GM21360 (cell line): ENCODE measurements around the gene SYNPO2.
"Not testable (repeated sequence)": the region's sequence is repeated elsewhere in the genome, so short reads cannot be mapped to it uniquely, and the experiment has no call there.

Experiments
- ATAC-seq: cut with Tn5 transposase; IDR thresholded peaks from one replicate; pipeline ENCODE4 v1.9.1; 2021; ENCODE audit warnings: mild to moderate bottlenecking, moderate library complexity; ENCODE audit not compliant: unreplicated experiment

Gene SYNPO2

DNA sequence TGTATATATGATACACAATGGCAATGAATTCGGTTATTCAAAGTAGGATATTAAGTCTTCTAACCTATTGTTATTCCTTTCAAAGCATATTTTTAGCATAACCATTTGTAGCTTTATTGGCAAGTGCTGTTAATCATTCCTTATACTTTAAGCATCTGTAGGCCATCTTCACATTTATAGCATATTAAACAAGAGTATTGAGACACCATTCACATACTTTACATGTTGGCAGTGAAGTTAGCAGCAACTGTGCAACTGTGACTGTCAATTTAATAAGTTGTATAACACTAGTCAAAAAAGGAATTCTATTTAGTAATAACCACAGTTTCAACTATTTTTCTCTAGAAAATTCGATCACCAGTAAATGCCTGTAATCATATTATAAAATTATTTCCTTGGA is 139.6 kb downstream of the SYNPO2 start:
- ATAC-seq = no peak

DNA sequence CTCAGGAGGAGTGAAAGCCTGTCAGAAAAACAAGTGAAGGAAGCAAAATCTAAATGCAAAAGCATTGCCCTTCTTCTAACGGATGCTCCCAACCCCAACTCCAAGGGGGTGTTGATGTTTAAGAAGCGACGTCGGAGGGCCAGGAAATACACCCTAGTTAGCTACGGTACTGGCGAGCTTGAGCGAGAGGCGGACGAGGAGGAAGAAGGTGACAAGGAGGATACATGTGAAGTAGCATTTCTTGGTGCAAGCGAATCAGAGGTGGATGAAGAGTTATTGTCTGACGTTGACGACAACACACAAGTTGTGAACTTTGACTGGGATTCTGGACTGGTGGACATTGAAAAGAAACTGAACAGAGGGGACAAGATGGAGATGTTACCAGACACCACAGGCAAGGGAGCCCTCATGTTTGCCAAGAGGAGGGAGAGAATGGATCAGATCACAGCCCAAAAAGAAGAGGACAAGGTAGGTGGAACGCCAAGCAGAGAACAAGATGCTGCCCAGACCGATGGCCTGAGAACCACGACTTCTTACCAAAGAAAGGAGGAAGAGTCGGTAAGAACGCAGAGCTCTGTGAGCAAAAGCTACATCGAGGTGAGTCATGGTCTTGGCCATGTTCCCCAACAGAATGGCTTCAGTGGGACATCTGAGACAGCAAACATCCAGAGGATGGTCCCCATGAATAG is 141.3 kb downstream of the SYNPO2 start:
- ATAC-seq = no peak

DNA sequence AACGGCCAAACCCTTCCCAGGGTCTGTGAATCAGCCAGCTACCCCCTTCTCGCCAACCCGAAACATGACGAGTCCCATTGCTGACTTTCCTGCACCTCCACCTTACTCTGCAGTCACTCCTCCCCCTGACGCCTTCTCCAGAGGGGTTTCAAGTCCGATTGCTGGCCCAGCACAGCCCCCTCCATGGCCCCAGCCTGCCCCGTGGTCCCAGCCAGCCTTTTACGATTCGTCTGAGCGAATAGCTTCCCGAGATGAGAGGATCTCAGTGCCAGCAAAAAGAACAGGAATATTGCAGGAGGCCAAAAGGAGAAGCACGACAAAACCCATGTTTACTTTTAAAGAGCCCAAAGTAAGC is 141.9 kb downstream of the SYNPO2 start:
- ATAC-seq = no peak

DNA sequence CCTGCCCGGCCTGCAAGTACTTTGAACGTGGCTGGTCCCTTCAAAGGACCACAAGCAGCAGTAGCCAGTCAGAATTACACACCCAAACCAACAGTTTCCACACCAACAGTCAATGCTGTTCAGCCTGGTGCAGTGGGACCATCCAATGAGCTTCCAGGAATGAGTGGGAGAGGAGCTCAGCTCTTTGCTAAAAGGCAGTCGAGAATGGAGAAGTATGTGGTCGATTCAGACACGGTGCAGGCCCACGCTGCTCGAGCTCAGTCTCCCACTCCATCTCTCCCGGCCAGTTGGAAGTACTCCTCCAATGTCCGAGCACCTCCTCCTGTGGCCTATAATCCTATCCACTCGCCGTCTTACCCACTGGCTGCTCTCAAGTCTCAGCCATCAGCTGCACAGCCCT is 142.6 kb downstream of the SYNPO2 start:
- ATAC-seq = no peak

DNA sequence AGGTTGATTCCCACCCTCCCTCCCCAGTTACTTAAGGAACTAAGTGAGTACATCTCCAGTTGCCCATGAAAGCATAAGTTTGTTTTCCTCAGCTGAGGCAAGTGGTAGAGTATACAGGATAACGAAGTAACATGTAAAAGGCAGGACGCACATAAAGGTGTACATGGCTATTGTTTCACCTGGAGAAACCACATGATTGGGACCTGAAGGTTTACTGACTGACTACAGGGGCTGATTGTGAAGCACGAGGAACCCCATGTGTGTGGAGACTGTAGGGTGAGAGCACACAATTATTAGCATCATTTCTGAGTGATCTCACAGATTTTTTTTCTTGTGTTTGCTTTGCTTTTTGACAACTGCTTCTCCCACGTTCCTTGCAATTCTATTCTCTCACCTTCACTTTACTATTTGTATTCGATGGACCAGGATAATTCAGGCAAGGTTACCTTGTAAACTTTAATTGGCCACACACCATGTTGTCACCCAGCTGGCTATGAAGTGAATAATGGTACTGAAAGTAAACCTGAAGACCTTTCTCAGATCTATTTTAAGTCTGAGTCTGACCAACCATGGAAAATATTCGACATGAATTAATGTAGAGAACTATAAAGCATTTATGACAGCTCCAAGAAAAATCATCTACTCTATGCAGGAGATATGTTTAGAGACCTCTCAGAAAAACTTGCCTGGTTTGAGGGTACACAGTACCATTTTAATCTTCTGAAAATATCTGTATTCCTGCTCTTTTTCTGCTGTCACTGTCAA is 144.4 kb downstream of the SYNPO2 start:
- peak; percentile 49 for ATAC-seq

DNA sequence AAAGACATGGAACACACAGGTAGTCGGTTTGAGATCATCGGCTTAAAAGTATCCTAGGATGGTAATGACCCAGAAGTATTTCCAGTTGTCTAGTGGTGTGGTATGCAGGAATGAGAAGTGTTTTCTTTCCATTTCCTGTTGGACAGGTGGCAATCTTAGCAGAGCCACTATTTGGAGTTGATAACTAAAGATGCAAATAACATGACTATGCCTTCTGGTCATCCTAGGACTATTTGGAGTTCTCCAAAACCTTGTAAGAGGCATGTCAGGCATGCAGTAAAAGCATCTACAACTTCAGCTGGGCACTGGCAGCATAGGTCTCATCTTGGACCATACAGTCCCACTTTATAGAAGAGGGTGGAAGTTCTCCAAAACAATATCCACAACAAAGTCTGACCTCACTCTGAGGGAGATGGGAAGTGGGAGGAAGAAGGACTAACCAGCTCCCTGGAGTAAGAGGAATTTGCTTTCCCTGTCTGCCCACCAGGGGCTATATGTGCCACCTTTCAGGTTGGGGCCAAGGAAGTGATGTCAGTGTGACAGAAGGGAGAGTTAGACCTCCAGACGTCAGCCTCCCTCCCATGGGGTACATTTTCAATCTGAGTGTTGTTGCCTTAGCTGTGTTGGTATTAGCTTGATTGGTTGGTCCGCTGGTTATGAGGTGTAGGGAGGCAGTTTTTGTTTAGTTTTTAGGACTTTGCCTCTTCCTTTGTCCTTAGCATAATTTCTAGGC is 145.8 kb downstream of the SYNPO2 start:
- no peak for ATAC-seq

DNA sequence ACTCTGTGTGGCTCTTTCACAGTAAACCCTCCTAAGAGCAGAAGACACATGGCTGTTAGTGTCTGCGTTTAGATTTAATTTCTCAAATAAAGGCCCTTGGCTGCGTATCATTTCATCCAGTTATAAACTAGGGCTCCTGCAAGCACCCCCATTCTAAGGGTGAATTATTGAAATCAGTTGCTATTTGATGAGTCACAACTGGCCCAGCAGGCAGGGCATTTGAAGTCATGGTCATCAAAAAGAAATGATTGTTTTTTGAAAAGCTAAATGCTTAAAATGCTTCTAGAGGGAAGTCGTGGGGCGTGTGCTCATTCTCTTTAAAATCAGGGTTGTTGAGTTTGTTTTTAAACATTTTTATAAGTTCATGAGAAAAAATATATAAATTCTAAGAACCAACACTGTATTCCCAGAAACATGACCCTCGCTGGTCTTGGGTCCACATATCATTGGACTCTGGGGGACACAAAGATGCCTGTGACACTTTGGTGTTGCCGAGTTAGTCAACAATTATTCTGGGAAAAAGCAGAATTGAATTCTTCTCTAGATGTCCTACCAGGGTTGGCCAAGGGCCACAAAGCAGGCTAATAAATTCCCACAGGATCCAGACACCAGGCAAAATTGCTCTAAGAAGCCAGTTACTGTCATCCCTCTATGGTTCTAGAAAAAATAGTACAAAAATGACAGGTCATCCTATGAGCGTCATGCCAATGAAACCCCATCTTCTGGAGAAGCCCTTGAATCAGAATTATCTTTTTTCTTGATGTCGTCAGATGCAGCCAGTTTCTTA is 147.5 kb downstream of the SYNPO2 start:
- no peak for ATAC-seq

DNA sequence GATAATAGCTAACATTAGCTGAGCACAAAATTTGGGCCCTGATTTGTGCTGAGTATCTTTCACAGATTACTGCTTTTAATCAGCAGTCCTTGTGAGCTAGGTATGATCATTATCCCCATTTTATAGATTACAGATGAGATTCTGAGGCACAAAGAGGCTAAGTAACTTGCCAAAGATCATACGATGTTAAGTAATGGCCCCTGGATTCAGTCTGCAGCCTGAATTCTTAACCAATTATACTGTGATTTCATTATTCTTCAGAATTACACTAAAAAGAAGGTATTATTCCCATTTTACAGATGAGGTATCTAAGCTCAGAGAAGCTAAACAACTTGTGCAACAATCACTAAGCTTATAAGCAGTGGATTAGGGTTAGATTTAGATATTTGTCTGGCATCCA is 149.1 kb downstream of the SYNPO2 start:
- no peak for ATAC-seq

DNA sequence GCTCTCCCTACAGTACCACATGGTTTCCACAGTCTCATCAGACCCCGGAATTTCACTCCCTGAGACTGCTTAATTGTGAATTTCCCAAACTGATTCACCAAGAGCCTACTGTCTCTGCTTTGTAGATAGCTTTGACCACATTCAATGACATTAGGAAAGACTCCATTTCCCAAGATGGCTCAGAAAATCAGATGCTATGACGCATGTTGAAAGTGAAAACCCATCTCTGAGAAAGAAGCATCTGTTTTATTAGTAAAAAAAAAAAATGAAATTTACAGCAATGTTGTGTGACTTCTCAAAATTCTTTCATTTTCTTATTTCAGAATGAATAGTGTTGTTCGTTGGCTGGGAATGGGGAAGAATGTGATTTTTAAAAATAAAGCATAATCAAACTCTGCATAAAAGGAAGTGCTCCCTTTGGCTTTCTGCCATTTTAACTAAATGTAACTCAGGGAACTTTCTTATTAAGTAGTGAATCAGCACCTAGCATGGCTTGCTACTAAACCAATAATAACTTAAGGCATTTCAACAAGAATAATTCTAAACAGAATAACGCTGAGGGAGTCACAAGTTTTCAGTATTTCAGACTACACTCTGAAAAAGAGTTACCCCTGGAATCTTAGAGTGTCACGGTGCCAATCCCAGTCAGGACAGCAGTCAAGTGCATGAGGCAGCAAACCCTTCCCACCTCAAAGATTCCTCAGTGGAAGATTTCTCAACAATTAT is 149.6 kb downstream of the SYNPO2 start:
- ATAC-seq = peak; percentile 60

DNA sequence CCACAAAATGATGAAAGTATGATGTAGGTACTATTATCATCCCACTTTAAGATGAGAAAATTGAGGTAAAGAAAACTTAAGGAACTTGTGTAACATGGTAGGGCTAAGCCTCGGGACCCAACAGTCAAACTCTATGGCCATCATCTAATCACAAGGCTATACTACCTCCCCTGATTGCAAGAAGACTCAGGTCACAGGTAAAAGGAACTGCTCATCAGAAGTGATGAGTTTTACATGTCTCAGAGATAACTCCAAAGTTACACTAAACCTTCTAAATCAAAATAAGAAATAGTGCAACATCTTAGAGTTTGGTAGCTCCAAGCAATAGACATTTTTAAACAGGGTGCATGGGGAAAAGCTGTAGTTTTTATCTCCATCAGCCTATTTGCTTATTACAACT is 150.5 kb downstream of the SYNPO2 start:
- no peak for ATAC-seq

DNA sequence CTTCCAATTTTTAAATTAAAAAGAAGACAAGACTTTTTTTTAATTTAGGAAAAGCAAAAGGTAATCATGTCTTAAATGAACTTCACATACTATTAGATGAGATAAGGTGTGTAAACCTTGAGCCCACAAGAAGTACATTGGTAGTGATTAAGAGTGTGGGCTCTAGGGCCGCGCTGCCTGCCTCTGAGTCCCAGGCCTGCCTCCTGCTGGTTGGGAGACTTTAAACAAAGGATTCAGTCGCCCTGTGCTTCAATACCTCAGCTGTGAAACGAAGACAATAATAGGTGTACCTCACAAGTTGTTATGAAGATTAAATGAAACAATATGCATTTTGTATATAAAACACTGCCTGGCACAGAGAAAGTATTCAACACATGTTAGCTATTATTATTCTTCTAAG is 151.1 kb downstream of the SYNPO2 start:
- no peak for ATAC-seq

DNA sequence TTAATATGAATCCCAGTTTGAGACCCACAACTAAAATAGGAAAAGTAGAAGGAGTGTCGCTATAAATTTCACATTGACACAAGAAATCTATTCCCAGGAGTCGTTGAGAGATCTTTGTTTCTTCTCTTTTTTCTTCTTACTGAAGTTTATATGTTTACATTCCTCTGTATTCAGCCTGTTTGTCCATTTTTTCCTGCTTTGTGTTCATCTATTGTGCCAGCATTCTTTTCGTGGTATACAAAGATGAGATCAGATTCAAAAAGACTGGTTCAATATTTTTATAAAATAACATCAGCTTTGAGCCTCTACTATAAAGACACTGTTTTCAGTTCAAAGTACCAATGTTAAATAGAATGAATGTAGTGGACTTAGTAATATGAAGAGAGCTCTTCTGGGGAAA is 151.6 kb downstream of the SYNPO2 start:
- no peak for ATAC-seq

DNA sequence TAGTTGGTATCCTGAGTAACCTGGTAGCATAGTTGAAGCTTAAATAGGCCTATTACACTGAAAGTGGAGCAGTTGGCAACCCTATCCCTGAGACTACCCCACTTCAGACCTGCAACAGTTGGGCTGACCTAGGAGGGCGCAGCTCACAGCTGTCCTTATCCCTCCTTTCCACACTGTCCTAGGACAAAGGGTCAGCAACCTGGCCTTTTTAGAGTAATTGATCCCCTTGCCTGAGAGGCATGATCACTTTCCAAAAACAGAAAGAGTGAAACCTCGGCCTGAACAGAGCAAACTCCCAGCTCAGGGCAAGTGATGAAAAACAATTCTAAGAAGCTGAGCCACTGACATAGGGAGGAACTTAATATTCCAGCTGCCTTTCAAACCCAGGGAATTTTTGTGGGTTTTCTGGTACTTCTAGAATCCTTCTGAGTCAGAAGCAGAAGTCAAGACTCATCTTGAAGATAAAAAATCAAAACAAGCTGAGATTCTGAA is 152.1 kb downstream of the SYNPO2 start:
- ATAC-seq = no peak

DNA sequence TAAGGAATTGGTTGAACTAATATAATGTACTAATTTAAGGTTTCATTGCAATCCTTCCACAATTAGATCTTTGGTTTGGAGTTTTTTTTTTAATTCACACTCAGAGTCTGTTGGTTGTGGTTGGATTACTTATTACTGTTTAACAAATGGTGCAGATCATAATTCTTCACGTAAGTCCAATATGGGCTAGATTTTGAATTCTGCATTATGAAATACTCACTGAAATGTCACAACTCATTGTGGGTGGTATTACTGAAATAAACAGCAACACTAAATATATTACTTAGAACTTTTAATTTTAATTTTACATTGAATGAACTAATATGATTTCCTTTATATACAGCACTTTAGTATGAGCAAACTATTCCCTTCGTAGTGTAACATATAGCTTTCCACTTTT is 152.7 kb downstream of the SYNPO2 start:
- ATAC-seq = no peak

DNA sequence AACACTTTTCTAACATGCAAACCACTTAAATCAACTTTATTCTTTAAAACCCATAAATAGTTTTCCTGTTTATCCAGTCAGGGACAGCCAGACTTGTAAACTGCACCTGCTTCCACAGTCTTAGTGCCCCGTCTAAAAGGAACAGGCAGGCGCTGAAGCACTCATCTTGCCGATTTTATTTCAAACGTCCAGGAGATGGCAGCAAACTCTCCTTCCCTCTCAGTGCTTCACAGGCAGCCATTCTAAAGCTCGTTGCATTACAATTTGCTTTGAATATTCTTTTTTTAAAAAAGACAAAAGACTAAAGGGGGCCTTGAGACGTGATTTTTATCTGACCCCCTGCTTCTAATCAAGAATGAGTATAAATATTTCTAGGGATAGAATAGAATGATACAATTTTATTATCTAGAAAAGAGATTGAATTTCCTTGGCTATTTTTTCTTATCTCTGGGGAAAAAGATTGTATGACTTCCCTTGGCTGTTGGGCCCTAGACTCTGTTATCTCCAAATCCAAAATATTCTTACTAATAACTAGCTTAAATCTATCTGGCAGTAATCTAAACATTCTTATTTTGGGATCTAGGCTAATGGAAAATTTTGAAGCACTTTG is 153.4 kb downstream of the SYNPO2 start:
- peak; percentile 77 for ATAC-seq

DNA sequence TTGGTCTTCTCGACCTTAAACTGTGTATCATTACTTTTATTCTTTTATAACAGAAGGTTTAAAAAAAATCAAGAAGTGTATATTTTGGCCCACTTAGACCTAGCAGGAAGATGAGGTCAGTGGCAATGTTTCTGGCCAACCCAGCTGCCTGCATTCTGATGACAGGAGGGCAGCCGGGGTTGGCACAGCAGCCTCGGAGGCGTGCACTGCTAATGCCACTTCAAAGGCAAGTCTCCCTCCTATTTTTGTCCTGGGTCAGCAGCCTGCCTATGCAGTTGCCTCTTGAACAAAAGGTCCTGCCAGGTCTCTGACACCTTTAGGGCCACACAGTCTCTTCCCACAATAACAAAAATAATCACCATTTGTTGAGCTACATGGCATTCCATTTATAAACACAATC is 157.6 kb downstream of the SYNPO2 start:
- ATAC-seq = no peak

DNA sequence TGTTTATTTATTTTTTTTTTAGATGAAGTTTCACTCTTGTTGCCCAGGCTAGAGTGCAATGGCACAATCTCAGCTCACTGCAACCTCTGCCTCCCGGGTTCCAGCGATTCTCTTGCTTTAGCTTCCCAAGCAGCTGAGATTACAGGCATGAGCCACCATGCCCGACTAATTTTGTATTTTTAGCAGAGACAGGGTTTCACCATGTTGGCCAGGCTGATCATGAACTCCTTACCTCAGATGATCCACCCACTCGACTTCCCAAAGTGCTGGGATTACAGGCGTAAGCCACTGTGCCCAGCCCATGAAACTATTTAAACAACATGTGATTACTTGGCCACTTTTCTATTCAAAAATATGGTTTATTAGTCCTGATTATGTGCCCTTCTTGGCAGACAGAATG is 158.4 kb downstream of the SYNPO2 start:
- ATAC-seq = not testable (repeated sequence)

DNA sequence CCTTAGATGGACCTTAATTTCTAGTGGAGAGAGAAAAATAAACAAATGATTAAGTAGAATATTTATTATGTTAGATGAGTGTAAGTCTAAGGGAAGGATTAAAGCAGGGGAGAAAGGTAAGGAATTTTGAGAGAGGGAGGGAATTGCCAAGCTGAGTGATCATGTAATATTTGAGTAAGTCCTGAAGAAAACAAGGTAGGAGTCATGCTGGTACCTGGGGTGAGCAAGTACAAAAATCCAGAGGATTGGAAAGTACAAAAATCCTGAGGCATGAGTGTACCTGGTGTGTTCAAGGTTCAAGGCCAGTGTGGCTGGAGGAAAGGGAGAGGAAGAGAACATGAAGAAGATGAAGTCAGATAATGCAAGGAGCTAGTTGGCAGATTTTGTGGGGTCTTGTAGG is 159.8 kb downstream of the SYNPO2 start:
- ATAC-seq = no peak

DNA sequence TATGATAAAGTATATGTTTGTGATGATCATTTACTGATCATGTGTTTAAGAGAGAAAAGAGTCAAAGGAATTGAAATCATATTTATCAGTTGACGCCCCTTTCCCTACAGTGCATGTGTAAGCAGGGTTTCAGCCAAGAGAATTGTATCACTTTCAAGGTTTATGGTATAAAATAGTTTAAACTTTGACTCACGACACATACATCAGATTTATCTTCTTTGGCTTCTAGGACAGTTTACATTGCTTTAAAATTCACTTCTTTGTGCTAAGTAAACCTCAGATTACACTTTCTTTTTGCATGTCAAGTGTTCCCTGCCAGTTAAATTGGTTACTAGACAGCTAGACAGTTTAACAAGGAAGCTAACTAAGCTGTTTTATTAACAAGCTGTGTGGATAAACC is 160.7 kb downstream of the SYNPO2 start:
- ATAC-seq = no peak

DNA sequence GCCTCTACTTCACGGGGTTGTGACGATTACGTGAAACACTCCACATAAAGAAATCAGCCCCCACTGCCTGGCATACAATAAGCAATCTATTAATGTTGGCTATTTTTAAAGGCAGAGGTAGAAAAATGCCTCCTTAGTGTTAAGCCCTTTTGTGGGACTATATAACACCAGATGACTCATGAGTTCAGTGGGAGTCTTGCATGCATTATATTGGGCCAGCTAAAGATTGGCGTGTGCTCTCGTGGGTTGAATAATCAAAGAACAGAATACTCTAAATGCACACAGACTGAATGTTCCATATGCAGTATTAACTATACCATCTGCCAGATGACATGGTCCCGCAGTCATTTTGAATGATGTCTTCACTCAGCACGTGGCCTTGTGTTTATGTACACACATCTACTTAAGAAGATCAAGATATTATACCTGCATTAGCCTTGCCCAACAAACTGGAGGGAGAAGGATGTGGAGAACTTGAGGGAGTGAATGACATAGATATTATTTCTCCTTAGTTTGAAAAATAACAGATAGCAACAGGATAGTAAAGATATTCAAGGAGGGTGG is 162.0 kb downstream of the SYNPO2 start:
- ATAC-seq = no peak
